Loucy (cell line): ENCODE results near the gene FRZB.
A peak's percentile ranks its signal among the peaks of the same experiment; 100 is the strongest.

ENCODE experiments used
- H2AFZ ChIP-seq: fragments of 200-600 bp; sonication (generic); 2 replicates; pipeline ENCODE4 v1.6.0; 2016; ENCODE audit warnings: antibody characterized with exemption, mild to moderate bottlenecking, low read length, moderate library complexity
- H3F3A ChIP-seq: fragments of 200-600 bp; 2 replicates; pipeline ENCODE4 v1.6.0; 2016; ENCODE audit warnings: antibody characterized with exemption, low read depth, mild to moderate bottlenecking
- H3K27me3 ChIP-seq: fragments of 200-600 bp; sonication (generic); 2 replicates; pipeline ENCODE4 v1.6.1; 2014; ENCODE audit warnings: low read length, mild to moderate bottlenecking; ENCODE audit not compliant: insufficient read depth, poor library complexity, severe bottlenecking
- H3K36me3 ChIP-seq: fragments of 200-600 bp; sonication (generic); 2 replicates; pipeline ENCODE4 v1.6.1; 2016; ENCODE audit warnings: low read length; ENCODE audit not compliant: insufficient read depth
- H3K4me1 ChIP-seq: fragments of 200-600 bp; sonication (generic); 2 replicates; pipeline ENCODE4 v1.5.1; 2014; ENCODE audit warnings: low read length, mild to moderate bottlenecking; ENCODE audit not compliant: insufficient read depth, poor library complexity, severe bottlenecking
- H3K4me2 ChIP-seq: fragments of 200-600 bp; sonication (generic); 2 replicates; pipeline ENCODE4 v1.6.0; 2014; ENCODE audit warnings: antibody characterized with exemption, low read length, low read depth, mild to moderate bottlenecking; ENCODE audit not compliant: poor library complexity, severe bottlenecking
- H3K4me3 ChIP-seq: fragments of 200-600 bp; sonication (generic); 2 replicates; pipeline ENCODE4 v1.5.1; 2014; ENCODE audit warnings: low read length, mild to moderate bottlenecking, mixed read lengths; ENCODE audit not compliant: poor library complexity, severe bottlenecking
- H3K79me2 ChIP-seq: fragments of 200-600 bp; sonication (generic); 2 replicates; pipeline ENCODE4 v1.6.1; 2014; ENCODE audit warnings: low read length; ENCODE audit not compliant: insufficient read depth
- H3K9ac ChIP-seq: fragments of 200-600 bp; sonication (generic); 2 replicates; pipeline ENCODE4 v1.6.0; 2014; ENCODE audit warnings: mild to moderate bottlenecking, low read depth, low read length, moderate library complexity; ENCODE audit not compliant: poor library complexity, severe bottlenecking
- H3K9me2 ChIP-seq: fragments of 200-600 bp; sonication (generic); replicated peaks from 2 replicates; pipeline ENCODE4 v1.6.1; 2016; ENCODE audit warnings: low read depth, low read length, mixed read lengths
- H3K9me3 ChIP-seq: fragments of 200-600 bp; sonication (generic); 2 replicates; pipeline ENCODE4 v1.6.1; 2014; ENCODE audit warnings: mild to moderate bottlenecking, antibody characterized with exemption, low read length, low read depth; ENCODE audit not compliant: insufficient read depth
- H4K20me1 ChIP-seq: fragments of 200-600 bp; sonication (generic); 2 replicates; pipeline ENCODE4 v1.6.0; 2014; ENCODE audit warnings: antibody characterized with exemption, low read length, mild to moderate bottlenecking; ENCODE audit not compliant: insufficient read depth, poor library complexity, severe bottlenecking
- EZH2phosphoT487 ChIP-seq: fragments of 200-600 bp; IDR thresholded peaks from 2 replicates; pipeline ENCODE4 v1.6.1; 2018; ENCODE audit warnings: antibody characterized with exemption, mild to moderate bottlenecking, moderate library complexity, borderline replicate concordance
- TF ChIP-seq, protein P1 (sequence below): fragments of 200-600 bp; sonication (generic); conservative IDR thresholded peaks from 2 replicates; pipeline ENCODE4 v1.5.1; 2014; ENCODE audit warnings: mild to moderate bottlenecking, antibody characterized with exemption, low read length

The FRZB gene

DNA sequence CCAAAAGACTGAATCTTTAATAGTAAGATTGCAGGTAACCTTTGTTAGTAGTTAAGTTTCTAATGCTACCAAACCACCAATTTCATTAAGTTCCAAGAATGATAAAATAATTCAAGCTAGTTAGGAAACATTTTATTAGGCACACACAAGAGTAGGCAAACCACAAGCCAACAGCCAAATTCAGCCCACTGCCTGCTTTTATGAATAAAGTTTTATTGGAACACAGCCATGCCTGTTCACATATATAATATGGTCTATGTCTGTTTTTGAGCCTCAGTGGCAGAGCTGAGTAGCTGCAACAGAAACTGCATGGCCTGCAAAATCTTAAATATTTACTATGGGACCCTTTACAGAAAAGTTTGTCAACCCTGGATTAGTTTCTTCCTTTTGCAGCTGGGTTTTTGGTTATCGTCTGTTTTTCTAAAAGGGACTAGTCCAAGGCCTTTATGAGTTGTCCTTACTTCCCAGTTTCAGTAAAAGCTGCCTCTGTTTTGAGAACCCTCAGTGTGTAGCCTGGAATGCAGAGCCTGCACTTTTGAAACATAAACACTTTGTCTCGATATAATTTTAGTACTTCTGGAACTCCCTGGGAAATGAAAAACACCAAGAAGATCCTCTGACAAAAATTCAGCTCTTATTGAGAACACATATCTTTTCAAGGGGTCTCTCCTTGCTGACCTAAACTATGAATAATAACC is 39.1 kb downstream of the FRZB start:
- Histone ChIP-seq H4K20me1 (no peaks in the 10 kb centered on the region), H3K4me3 (no peak overlapping the region), H3K9me3 (no peaks in the 10 kb centered on the region), H3F3A (no peaks in the 10 kb centered on the region), H3K9me2 (no peaks in the 10 kb centered on the region), H3K27me3 (no peaks in the 10 kb centered on the region), H3K9ac (no peak overlapping the region), H3K79me2 (no peaks in the 10 kb centered on the region), H2AFZ (peak overlapping the region; percentile 39), H3K4me1 (peaks cover 23% of the 10 kb centered on the region), H3K36me3 (no peaks in the 10 kb centered on the region), H3K4me2 (peak overlapping the region; percentile 22)
- TF ChIP-seq, protein P1, sequence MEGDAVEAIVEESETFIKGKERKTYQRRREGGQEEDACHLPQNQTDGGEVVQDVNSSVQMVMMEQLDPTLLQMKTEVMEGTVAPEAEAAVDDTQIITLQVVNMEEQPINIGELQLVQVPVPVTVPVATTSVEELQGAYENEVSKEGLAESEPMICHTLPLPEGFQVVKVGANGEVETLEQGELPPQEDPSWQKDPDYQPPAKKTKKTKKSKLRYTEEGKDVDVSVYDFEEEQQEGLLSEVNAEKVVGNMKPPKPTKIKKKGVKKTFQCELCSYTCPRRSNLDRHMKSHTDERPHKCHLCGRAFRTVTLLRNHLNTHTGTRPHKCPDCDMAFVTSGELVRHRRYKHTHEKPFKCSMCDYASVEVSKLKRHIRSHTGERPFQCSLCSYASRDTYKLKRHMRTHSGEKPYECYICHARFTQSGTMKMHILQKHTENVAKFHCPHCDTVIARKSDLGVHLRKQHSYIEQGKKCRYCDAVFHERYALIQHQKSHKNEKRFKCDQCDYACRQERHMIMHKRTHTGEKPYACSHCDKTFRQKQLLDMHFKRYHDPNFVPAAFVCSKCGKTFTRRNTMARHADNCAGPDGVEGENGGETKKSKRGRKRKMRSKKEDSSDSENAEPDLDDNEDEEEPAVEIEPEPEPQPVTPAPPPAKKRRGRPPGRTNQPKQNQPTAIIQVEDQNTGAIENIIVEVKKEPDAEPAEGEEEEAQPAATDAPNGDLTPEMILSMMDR = no peak
- no peak for TF ChIP-seq EZH2phosphoT487

DNA sequence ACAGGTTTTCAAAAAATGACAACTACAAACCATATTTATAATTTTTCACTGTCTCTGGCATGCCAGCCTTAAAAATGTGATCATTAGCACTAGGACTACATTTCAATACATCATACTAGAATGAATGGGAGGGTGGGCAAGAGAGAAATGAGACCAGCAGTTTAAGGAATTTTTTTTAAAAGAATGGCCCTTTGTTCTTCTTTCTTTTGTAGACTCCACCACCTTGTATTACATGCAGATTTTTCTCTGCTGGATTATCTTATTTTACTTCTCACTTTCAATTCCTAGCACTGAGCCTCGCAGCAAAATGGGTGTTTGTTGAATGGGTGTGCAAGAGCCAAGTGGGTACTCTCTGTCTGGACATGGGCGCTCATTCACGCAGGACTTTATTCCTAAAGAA is 39.9 kb downstream of the FRZB start:
- H4K20me1 ChIP-seq = no peaks in the 10 kb centered on the region
- no peaks in the 10 kb centered on the region for H3K27me3 ChIP-seq
- H3K4me2 ChIP-seq = peak overlapping the region; percentile 22
- no peak overlapping the region for H3K4me3 ChIP-seq
- H3K36me3 ChIP-seq = no peaks in the 10 kb centered on the region
- H3K79me2 ChIP-seq = no peaks in the 10 kb centered on the region
- peak overlapping the region; percentile 34 for H2AFZ ChIP-seq
- H3F3A ChIP-seq = no peaks in the 10 kb centered on the region
- H3K4me1 ChIP-seq = peaks cover 15% of the 10 kb centered on the region
- TF ChIP-seq, protein P1 = no peak
- no peak for TF ChIP-seq EZH2phosphoT487
- no peaks in the 10 kb centered on the region for H3K9me2 ChIP-seq
- no peaks in the 10 kb centered on the region for H3K9me3 ChIP-seq
- H3K9ac ChIP-seq = no peak overlapping the region

DNA sequence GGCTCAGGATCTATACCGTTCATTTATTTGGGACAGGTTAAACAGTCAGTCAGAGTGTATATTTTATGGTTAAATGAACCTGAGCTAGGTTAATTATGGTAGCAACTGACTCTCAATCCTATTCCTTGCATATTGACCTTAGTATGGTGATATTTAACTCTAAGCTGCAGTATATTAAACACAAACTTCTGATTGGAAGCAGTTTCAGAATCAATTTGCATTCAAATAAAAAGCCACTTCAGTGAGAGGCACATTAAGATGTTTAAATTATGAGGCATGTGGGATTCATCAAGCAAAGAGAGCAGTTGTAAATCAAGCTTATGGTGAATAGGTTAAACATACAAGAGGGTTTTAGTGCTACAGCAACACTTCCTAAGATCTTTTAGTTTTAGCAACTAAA is 40.4 kb downstream of the FRZB start:
- Histone ChIP-seq H3K9me2 (no peaks in the 10 kb centered on the region), H3K4me1 (peaks cover 10% of the 10 kb centered on the region), H3K9me3 (no peaks in the 10 kb centered on the region), H3K4me2 (no peak overlapping the region), H3K79me2 (no peaks in the 10 kb centered on the region), H3K4me3 (no peak overlapping the region), H3K9ac (no peak overlapping the region), H2AFZ (0 out of 2 replicates have a peak overlapping the region, but pooled peaks have one; percentile 34), H3F3A (no peaks in the 10 kb centered on the region), H3K27me3 (no peaks in the 10 kb centered on the region), H4K20me1 (no peaks in the 10 kb centered on the region), H3K36me3 (no peaks in the 10 kb centered on the region)
- TF ChIP-seq, protein P1 = no peak
- no peak for TF ChIP-seq EZH2phosphoT487
